Adipose tissue (tissue), 3 donors: ENCODE data around the gene GPR39. TPM values are rescaled to one million over a fixed set of nuclear protein-coding genes. Genes with fewer than 3 reads are reported as not detected.

ENCODE experiments used
- H3K27ac ChIP-seq: one replicate; pipeline ENCODE4 v1.5.1; 2013; ENCODE audit warnings: low read depth, low read length
- WGBS, 3 donors: extraction: QIAGEN DNeasy Blood & Tissue Kit; methylation state at CpG; one replicate each; pipeline ENCODE4 v1.1.7; 2013; 5-methylcytosine and 5-hydroxymethylcytosine counted together
- polyA plus RNA-seq, 3 donors: library from polyadenylated mRNA; stranded (reverse); fragments of 200-250 nt; gene quantifications; one replicate each; pipeline ENCODE4 v1.2.3, GENCODE V29; 2013
- donor health status: healthy with polysubstance abuse.
- donor health status: Bipolar disorder and iron deficiency.
- donor health status: healthy.

The GPR39 gene
- polyA plus RNA-seq, 3 donors: 0.54 to 2.9 TPM; not detected in 1

DNA sequence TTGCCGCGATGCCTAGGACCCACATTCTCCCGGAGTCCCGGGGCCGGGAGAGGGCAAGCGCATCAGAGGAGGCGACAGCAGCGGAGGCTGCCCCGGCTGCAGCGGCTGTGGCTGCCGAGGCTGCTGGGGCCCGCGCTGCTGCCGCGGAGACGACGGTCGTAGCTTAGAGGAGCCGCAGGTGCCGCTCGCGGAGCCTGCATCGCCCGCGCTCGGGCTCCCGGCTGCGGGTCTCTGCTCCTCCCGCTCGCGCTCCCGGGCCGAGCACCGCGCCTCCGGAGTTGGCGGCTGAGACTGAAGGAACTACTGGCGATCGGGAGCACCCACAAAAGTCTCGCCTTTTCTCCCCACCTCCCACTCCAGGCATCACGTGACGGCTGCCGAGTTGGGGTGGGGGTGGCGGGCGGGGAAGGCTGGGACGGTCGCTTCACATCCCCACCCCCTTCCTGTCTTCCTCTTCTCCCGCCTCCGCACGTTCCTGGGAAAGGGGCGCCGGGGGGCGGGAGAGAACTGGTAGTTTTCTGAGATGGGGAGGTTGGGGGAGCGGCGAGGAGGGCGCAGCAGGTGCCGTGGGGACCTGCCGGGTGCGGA, 253.4 kb downstream of the GPR39 start, which contains the start of gene LYPD1:
Gene LYPD1, minus strand, starts transcription at position 298 of the 588 bp plus-strand sequence. Its CDS starts 273 bp downstream, at position 25.
- no peak within 1 kb of the TSS for H3K27ac ChIP-seq
- WGBS, 3 donors: 0 to 2% (median 1%) methylated on average over 38 to 59 of the region's 59 CpGs

DNA sequence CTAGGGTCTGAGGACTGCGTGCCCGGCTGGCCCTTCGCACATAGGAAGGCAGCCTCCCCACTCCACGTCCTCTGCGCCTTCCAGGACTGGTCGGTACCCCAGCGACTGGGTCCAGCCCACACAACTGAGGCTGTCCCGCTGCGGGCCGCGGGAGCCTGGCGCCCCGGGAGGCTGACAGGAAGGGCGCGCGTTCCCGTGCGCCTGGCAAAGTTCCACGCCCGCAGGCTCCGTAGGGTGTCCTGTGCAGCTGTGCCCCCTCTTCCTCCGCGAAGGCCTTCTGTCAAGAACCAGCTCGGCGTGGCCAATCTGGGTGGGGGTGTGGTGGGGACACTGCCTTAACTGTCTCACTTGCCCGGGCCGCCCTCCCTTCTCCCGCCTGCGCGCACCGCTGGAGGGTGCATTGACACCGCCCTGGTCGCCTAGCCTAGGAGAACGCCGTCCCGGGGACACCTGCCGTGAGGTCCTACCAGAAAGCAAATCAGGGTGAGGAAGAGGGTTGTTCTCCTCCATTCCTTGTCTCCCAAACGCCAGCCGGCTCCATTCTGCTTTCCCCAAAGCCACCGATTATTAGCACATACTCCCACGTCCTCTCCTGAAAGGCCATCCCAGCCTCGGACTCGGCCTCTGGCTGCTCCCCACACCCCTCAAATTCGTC, 254.0 kb downstream of the GPR39 start:
- no peak overlapping the region for H3K27ac ChIP-seq
- WGBS, 3 donors: 1 to 2% (median 1%) methylated on average over 36 to 44 of the region's 44 CpGs

DNA sequence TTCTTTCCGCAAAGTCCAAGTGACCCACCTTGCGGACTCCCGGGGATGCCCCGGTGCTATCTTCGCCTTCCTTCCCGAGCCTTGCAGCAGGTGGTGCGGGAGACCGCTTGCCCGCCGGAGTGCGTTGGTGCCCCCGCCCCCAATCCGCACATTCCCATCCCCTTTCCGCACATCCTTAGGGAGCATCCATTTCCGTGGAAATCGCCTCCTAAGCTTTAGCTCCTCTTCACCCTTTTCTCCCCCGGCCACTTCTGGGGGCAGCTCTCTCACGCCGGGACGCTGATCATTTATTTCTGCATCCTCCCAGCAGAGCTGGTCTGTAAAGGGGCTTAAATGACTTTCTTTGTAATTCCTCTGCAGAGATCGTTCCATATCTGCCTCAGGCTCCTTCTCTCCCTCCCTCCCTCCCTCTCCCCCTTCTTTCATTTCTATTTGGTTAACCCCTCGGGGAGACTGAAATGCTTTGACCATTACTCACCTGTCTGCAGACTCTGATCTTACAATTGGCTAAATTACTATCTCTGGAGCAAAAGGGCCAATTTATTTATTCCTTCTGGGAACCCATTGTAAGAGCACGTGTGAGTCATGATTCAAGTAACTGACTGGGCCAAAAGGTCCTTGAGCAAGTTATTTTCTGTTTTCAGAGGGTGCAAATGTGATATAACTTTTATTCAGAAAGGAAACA, 254.7 kb downstream of the GPR39 start:
- H3K27ac ChIP-seq: no peak overlapping the region
- 10 to 28% (median 17%) methylated on average over 23 of the region's 23 CpGs for WGBS, 3 donors

DNA sequence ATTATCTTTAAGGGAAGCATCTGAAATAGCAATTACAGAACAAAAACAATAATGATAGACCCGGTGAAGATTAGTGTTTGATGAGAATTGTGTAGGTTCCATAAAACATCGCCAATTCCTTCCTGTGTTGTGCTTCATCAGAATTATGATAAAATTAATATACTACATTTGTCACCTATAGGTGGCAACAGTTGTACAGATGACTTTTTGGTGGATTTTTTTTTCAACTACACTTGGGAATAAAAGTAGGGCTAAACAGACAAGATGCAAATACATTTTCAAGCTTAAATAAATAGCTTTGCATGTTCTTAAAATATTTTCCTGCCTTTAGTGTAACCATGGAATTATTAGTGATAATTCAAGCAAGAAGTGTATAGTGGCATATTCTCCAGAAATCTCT, 260.4 kb downstream of the GPR39 start:
- 55 to 73% (median 64%) methylated on average over 2 of the region's 2 CpGs for WGBS, 3 donors
- H3K27ac ChIP-seq: no peak overlapping the region

DNA sequence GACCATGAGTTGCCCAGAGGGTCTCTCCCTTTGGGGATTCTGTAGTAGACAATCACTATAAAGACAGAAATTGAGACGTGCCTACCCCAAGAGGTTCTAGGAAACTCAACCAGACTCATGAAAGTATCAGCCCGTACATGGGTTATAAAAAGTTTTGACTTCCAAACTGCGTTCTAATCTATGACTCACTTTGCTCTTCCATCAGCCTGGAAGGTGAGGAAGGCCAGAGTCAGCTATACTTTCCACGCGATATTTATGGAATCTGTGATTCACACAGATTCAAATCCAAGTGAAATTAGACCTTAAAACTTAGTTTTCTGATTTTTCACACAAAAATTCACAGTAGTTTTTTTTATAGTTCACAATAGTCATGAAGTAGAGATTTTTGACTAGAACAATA, 261.1 kb downstream of the GPR39 start:
- H3K27ac ChIP-seq: no peak overlapping the region
- WGBS, 3 donors: 87 to 88% (median 87%) methylated on average over 5 of the region's 5 CpGs

DNA sequence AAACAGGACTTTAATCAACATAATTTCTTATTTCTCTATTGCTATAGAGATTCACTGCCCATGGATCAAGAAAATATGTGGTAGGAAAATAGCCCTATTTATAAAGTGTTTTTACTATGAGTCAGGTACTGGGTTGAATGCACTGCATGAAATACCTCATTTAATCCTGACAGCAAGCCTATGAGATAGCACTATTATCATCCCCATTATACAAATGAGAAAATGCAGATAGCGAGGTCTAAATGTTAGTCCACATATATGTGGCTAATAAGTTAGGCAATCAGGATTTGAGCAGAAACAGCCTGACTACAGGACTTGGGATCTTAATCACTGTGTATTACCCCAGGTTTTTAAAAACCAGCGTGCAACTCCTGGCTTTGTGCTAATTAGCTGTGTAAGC, 261.9 kb downstream of the GPR39 start:
- WGBS, 3 donors: 88 to 91% (median 90%) methylated on average over 2 of the region's 2 CpGs

DNA sequence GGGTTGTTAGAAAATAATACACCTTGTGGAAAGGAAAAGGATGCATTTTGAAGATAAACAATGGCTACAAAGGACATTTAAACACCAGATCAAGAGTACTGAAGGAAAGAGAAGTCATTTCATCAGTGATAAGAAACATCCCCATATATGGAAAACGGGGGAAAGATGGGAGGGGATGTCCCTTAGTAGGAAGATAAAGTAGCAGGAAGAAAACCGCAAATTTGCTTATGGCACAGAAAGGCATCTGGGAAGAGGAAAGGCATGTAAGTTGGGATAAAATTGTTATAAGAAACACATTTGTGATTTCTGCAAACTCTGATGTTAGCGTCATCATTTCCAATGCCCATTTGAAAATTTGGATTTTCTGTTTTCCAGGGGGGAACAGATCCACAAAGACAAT, 263.9 kb downstream of the GPR39 start:
- 69 to 78% (median 71%) methylated on average over 3 of the region's 3 CpGs for WGBS, 3 donors
- no peak overlapping the region for H3K27ac ChIP-seq

More for the DNA sequence above, 261.9 kb downstream of the GPR39 start:
- H3K27ac ChIP-seq: no peak overlapping the region

DNA sequence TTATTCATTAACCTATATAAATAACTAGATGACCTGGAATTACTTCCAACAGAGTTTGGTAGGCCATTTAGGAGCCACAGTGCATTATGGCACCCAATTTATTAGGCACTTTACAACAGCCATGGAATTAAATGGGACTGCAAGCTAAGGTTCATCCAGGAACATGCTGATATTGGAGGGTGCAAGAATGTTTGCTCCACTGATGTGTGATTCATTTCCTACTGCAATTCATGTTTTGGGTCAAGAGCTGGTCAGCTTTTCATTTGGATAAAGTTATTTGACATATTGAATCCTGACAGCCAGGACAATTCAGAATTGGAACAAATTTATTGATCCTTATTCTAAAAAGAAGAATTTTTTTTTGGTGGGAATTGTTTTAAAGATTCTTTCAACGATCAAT, 265.2 kb downstream of the GPR39 start:
- no peak overlapping the region for H3K27ac ChIP-seq
- WGBS, 3 donors: 77 to 99% (median 89%) methylated on average over 1 of the region's 1 CpG

DNA sequence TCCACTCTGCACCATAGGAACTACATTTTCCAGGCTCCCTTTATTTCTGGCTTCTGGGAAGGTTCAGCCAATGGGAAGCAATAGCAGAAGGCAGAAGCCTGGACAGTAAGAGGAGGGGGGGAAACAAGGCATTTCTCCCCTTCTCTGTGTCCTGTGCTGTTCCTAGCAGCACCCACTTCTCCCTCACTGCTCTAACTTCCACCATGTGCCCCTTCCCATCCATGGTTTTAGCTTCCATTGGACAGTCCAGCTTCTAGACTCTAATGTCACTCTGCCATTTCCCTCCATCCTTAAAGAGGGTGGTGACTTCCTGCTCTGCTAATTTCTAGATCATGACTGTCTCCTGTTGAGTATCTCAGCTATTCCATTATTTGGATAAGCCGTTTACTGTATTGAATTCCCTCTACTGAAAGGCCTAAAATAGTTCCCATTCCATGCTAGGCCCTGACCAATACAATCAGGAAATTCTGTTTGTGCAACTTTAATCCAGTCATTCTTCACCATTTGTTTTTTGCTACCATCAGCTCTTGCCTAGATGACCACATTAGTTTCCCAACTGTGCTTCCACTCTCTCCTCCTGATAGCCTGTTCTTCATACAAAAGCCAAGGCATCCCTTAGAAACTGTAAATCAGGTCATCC, 274.2 kb downstream of the GPR39 start:
- WGBS, 3 donors: 57 to 67% (median 66%) methylated on average over 1 of the region's 1 CpG
- H3K27ac ChIP-seq: no peak overlapping the region

DNA sequence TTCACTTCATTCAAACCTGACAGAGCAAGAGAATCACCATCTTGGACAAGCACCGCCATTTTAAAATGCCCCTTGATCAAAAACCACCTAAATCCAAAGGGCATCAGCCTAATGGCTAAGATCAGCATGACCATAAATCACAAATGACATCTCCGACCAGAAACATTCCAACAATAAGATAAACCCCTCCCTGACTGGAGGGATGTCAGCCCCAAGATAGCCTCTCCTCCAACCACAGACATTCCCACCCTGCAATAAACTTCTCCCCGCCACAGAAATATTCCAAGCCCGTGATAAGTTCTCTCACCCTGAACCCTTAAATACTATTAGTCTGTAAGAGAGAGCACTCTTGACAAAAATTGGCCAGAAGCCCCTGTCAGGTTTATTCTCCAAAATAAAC, 275.0 kb downstream of the GPR39 start:
- H3K27ac ChIP-seq: no peak overlapping the region
- 80 to 86% (median 85%) methylated on average over 4 of the region's 4 CpGs for WGBS, 3 donors

DNA sequence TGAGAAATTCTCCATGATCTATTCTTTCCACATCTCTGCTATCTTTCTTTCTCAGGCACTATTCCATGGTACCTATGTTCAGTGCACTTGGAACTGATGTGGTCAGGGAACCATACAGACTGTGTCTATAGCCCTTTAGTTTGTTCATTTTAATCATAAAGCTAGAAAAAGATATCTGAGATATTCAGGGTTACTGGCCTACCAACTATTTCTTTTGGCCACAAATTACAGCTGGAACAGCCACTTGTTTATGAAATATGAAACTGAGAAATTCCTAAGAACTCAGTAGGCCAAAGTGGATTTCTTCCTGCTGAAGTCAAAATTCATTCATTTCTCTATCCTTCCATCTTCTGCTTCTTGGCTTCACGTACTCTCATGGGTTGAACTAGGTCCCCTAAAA, 276.2 kb downstream of the GPR39 start:
- H3K27ac ChIP-seq: no peak overlapping the region
- WGBS, 3 donors: 77 to 92% (median 78%) methylated on average over 1 of the region's 1 CpG
